ENCODE measurements around the gene ABO.
"Not testable (repeated sequence)": the region's sequence is repeated elsewhere in the genome, so short reads cannot be mapped to it uniquely, and the experiment has no call there.

ABO gene

DNA sequence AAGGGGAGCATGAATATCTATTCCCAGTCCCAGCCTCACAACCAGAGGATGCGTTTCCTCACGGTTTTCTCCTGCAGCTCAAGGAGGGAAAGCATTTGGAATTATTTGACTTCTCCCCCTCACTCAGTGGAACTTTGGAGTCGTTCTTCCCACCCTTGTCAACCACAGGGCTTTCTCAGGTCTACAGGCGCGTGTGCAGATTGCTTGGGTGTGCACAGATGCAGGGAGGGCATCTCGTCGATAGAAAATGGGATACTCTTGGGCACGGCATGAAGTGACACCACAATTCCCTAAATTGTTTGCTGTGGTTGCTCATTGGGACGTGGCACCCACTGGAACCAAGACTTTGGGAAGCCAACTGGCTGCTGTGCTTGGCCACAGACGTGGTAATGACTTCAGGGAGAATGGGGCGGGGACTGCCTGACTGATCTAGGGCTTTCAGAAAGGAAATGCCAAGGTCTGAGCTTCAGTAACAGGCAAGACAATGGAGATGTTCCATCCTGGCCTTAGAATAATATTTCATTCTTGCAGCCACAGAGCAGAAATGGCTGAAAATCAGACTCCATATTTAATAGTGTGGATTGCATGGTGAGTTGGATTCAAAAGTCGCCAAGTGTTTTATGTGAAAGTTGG lies 53.7 kb downstream of the ABO start:
- Histone ChIP-seq H3K27me3 (ENCODE audit: low read length) (no peaks in the 10 kb centered on the region), H3K4me2 (ENCODE audit: low read depth, low read length, poor library complexity, severe bottlenecking) (no peak overlapping the region), H4K20me1 (ENCODE audit: low read depth, low read length) (no peaks in the 10 kb centered on the region), H3K9me3 (ENCODE audit: insufficient read depth, low read length) (no peaks in the 10 kb centered on the region), H3K36me3 (ENCODE audit: low read length) (no peaks in the 10 kb centered on the region), H3K79me2 (ENCODE audit: insufficient read depth, low read length) (no peaks in the 10 kb centered on the region), H3K9me2 (replicated peaks; ENCODE audit: insufficient read depth, low read length) (no peaks in the 10 kb centered on the region), H3F3A (ENCODE audit: insufficient read depth) (no peaks in the 10 kb centered on the region), H3K27ac (ENCODE audit: low read depth, low read length) (no peak overlapping the region), H2AFZ (ENCODE audit: low read depth, low read length, severe bottlenecking) (no peak overlapping the region), H3K9ac (ENCODE audit: low read length) (no peak overlapping the region), H3K4me3 (ENCODE audit: insufficient read depth, low read length, poor library complexity, severe bottlenecking) (no peak overlapping the region)
- TF ChIP-seq, protein P1, sequence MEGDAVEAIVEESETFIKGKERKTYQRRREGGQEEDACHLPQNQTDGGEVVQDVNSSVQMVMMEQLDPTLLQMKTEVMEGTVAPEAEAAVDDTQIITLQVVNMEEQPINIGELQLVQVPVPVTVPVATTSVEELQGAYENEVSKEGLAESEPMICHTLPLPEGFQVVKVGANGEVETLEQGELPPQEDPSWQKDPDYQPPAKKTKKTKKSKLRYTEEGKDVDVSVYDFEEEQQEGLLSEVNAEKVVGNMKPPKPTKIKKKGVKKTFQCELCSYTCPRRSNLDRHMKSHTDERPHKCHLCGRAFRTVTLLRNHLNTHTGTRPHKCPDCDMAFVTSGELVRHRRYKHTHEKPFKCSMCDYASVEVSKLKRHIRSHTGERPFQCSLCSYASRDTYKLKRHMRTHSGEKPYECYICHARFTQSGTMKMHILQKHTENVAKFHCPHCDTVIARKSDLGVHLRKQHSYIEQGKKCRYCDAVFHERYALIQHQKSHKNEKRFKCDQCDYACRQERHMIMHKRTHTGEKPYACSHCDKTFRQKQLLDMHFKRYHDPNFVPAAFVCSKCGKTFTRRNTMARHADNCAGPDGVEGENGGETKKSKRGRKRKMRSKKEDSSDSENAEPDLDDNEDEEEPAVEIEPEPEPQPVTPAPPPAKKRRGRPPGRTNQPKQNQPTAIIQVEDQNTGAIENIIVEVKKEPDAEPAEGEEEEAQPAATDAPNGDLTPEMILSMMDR (IDR thresholded peaks at IDR 0.05; ENCODE audit: insufficient read depth, low read length, poor library complexity, severe bottlenecking): no peak
- no peak for TF ChIP-seq EZH2phosphoT487 (conservative IDR thresholded peaks at IDR 0.05; ENCODE audit: low read length)

DNA sequence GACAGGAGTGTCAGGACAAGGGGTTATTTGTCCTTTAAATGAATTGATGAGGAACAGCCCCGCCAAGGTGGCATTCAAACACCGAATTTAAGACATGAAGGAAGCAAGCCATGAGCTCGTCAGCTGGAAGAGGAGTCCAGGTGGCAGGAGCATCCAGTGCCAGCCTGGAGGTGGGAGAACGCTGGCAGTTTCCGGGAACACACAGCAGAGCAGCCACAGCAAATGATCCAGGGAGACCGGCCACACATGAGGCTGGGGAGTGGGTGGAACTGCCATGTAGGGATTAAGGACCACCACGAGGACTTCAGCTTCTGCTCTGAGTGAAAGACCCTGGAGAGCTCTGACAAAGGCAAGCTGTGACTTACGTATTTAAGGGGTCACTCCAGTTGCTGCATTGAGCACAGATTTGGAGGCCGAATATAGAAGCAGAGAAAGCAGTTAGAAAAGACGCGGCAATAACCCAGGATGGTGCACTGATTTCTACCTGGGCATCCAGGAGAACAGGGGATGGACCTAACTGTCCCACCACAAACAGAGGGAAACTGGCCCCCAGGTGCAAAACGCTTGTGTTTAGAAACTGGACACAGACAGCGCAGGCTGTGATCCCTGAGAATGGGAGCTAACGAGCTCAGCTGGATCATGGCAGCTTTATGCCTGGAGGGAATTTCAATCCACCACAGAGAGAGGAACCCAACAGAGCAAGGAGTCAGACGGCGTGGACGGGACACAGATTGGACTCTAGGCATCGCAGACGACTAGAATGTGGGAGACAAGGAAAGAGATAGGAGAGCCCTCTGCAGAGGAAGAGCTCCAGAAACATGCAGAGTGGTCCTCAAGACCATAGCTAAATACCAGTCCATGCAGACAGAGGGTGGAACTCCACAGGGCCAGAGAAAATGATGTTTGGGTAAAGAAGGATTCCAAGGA lies 56.7 kb downstream of the ABO start:
- H3K27ac ChIP-seq (ENCODE audit: low read depth, low read length); H2AFZ ChIP-seq (ENCODE audit: low read depth, low read length, severe bottlenecking); H3K9me3 ChIP-seq (ENCODE audit: insufficient read depth, low read length); H3F3A ChIP-seq (ENCODE audit: insufficient read depth); H3K36me3 ChIP-seq (ENCODE audit: low read length); H3K27me3 ChIP-seq (ENCODE audit: low read length); H4K20me1 ChIP-seq (ENCODE audit: low read depth, low read length); H3K9ac ChIP-seq (ENCODE audit: low read length); H3K4me3 ChIP-seq (ENCODE audit: insufficient read depth, low read length, poor library complexity, severe bottlenecking); H3K79me2 ChIP-seq (ENCODE audit: insufficient read depth, low read length); H3K9me2 ChIP-seq (replicated peaks; ENCODE audit: insufficient read depth, low read length); H3K4me2 ChIP-seq (ENCODE audit: low read depth, low read length, poor library complexity, severe bottlenecking): not testable (repeated sequence)

DNA sequence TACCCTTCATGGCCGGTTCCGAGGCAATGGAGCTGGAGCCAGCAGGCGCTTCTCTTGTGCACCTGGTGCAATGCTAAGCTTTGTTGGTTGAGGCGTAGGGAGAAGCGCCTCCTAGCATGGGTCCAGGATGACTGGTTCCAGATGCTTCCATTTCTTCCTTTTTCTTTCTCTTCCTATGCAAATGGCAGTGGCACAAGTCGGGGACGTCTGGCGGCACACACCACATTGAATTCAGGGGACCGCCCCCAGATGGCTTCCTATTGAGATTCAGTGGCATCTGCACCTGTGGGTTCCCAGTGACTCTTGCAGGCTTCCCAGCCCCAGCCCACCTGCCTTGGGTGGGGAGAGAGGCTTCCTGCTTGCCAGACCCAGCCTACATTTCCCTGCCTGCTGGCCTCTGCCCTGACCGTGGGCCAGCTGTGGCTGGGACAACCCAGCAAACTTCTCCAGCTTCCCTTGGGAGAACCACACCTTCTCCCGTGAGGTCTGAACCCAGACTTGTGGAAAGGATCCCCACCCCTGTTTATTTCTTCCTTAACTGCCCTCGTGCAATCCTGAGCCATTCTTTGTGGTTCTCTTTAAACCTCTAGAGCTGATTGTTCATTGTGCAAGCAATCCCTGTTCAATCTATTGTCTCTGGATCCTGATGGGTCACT lies 57.5 kb downstream of the ABO start:
- not testable (repeated sequence) for H3K27ac ChIP-seq (ENCODE audit: low read depth, low read length); H3F3A ChIP-seq (ENCODE audit: insufficient read depth); H3K27me3 ChIP-seq (ENCODE audit: low read length); H3K9me2 ChIP-seq (replicated peaks; ENCODE audit: insufficient read depth, low read length); H3K9me3 ChIP-seq (ENCODE audit: insufficient read depth, low read length); H3K4me3 ChIP-seq (ENCODE audit: insufficient read depth, low read length, poor library complexity, severe bottlenecking); H3K4me2 ChIP-seq (ENCODE audit: low read depth, low read length, poor library complexity, severe bottlenecking); H3K79me2 ChIP-seq (ENCODE audit: insufficient read depth, low read length); H3K9ac ChIP-seq (ENCODE audit: low read length); H3K36me3 ChIP-seq (ENCODE audit: low read length); H4K20me1 ChIP-seq (ENCODE audit: low read depth, low read length); H2AFZ ChIP-seq (ENCODE audit: low read depth, low read length, severe bottlenecking)

DNA sequence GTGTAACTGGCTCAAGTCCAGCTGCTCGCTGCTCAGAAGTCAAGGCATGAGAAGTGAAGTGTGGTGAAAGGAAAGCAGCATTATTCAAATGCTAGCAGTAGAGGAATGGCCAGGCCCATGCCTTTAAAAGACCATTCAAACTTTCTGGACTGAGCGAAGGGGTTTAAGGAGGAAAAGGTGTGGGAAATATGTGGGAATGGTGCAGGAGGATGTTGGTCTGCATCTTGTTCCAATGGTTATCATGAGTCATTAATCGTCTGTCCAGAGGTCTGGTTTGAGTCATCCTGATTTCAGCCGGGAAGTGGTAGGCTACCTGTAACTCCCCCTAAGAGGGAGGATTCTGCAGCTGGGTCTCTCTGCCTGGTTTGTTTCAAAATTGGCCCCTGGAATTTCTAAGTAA lies 60.7 kb downstream of the ABO start:
- H3K36me3 ChIP-seq (ENCODE audit: low read length); H4K20me1 ChIP-seq (ENCODE audit: low read depth, low read length); H3K79me2 ChIP-seq (ENCODE audit: insufficient read depth, low read length): not testable (repeated sequence)

More for the DNA sequence above, 60.7 kb downstream of the ABO start:
- not testable (repeated sequence) for H3F3A ChIP-seq (ENCODE audit: insufficient read depth); H3K9me2 ChIP-seq (replicated peaks; ENCODE audit: insufficient read depth, low read length); H3K27me3 ChIP-seq (ENCODE audit: low read length); H3K4me3 ChIP-seq (ENCODE audit: insufficient read depth, low read length, poor library complexity, severe bottlenecking); H3K4me2 ChIP-seq (ENCODE audit: low read depth, low read length, poor library complexity, severe bottlenecking); H3K27ac ChIP-seq (ENCODE audit: low read depth, low read length); H3K9ac ChIP-seq (ENCODE audit: low read length); H3K9me3 ChIP-seq (ENCODE audit: insufficient read depth, low read length); H2AFZ ChIP-seq (ENCODE audit: low read depth, low read length, severe bottlenecking)
